Fibroblast of lung (primary cell): ENCODE data around the gene ASTN2.

Experiments used
- EZH2 ChIP-seq: IDR thresholded peaks from 2 replicates; pipeline ENCODE4 v1.5.1; 2012; ENCODE audit warnings: low read length, control low read depth, mild to moderate bottlenecking; ENCODE audit errors: missing control alignments
- TF ChIP-seq, protein P1 (sequence below), 2 donors: IDR thresholded peaks in 1 of 2; conservative IDR thresholded peaks in 1 of 2; 1 replicate in 1 of 2; 2 replicates in 1 of 2; pipeline ENCODE4 v1.5.1; 2011 to 2012; ENCODE audit warnings: low read length in 2 of 2, control low read depth in 1 of 2, inconsistent platforms in 1 of 2, low read depth in 1 of 2, mild to moderate bottlenecking in 1 of 2

DNA sequence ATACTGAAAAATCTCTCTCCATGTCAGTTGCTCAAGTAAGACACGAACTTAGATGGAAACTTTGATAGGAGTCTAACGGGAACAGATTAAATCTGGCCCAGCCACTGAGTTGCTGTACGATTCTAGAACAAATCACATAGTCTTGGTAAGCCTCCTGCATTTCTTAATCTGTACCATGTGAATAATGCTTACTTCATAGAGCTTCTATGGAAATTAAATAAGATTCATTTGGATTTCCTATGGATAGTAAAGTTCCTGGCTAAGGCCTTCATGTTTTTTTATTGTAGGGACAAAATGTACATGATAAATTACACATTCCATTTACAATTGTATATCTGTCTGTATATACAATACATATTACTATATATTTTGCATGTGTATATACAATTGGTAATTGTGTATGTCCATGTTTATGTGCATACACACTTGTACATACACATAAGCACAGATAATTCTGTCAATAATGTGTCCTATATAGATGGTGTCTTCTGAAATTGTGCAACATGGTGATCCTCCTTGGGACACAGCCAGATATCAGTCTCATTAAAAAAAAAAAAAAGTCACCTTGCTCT, 397.4 kb downstream of the ASTN2 start:
- TF ChIP-seq, protein P1, sequence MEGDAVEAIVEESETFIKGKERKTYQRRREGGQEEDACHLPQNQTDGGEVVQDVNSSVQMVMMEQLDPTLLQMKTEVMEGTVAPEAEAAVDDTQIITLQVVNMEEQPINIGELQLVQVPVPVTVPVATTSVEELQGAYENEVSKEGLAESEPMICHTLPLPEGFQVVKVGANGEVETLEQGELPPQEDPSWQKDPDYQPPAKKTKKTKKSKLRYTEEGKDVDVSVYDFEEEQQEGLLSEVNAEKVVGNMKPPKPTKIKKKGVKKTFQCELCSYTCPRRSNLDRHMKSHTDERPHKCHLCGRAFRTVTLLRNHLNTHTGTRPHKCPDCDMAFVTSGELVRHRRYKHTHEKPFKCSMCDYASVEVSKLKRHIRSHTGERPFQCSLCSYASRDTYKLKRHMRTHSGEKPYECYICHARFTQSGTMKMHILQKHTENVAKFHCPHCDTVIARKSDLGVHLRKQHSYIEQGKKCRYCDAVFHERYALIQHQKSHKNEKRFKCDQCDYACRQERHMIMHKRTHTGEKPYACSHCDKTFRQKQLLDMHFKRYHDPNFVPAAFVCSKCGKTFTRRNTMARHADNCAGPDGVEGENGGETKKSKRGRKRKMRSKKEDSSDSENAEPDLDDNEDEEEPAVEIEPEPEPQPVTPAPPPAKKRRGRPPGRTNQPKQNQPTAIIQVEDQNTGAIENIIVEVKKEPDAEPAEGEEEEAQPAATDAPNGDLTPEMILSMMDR (conservative IDR thresholded peaks at IDR 0.05 in 1 of 2, IDR thresholded peaks at IDR 0.05 in 1 of 2; ENCODE audit: low read depth in 1 of 2, low read length in 2 of 2): no peak
- no peak for TF ChIP-seq EZH2
